ENCODE results near the gene RELL2.

Gene RELL2

DNA sequence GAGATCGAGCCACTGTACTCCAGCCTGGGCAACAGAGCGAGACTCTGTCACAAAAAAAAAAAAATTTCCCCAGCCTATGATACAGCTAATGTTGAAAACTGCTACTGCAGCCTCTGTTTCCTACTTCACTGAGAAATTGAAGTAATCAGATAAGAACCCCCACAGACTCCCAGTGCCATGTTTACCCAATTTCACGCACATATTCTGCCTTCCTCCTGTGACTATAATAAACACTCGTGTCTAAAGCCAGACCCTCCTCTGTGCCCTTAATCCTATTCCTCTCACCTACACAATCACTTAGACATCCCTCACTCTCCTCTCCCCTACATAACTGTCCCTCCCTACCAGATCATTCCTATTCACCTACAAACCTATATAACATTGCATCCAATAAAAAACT, 38.9 kb downstream of the RELL2 start:
- TF ChIP-seq CTCF (conservative IDR thresholded peaks at IDR 0.05; ENCODE audit: low read length): no peak
- H3K4me3 ChIP-seq (ENCODE audit: low read length): no peak overlapping the region
- DNase-seq (ENCODE audit: low read depth): no peak

DNA sequence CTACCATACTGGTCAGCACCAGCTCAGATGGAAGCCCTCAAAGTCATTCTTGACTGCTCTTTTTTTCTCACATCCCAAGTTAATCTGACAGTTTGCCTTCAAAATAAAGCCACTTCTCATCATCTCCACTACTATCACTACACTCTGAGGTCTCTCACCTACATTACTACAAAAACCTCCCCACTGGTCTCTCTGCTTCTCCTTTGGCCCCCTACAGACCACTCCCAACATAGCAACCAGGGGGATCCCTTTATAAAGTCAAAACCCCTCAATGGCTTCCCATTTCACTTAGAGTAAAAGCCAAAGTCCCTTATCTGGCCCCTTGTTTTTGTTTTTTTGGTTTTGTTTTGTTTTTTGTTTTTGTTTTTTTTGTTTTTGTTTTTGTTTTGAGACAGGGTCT, 40.6 kb downstream of the RELL2 start:
- no peak overlapping the region for H3K4me3 ChIP-seq (ENCODE audit: low read length)
- no peak for DNase-seq (ENCODE audit: low read depth)
- peak; percentile 8; the same call in 1 of the 2 replicates for TF ChIP-seq CTCF (conservative IDR thresholded peaks at IDR 0.05; ENCODE audit: low read length)

- H3K4me3 ChIP-seq (ENCODE audit: low read length): no peak overlapping the region
- no peak for TF ChIP-seq CTCF (conservative IDR thresholded peaks at IDR 0.05; ENCODE audit: low read length)
- no peak for DNase-seq (ENCODE audit: low read depth)
These were observed 43.4 kb downstream of the RELL2 start for GRCh38 chr5:141680178-141680577.

DNA sequence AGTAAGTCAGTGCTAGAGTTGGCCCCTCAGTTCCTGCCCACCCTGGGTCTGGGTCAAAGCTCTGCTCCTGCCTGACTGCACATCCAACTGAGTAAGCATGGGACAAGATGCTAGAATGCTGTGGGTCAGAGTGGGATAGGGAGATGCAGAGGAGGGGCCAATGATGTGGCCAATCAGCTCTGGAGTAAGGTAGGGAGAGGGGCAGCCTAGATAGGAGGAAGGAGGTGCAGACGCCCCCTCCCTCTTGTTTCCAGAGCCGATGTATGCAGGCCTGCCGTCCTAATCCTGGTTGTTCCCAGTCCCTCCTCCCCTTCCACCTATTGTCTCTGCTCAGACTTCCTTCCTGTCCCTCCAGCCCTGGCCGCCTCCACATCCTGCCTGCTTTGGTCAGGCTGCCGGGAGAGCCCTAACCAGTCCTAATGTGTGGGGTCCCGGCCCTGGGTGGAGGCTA, 44.0 kb downstream of the RELL2 start:
- no peak for DNase-seq (ENCODE audit: low read depth)
- no peak overlapping the region for H3K4me3 ChIP-seq (ENCODE audit: low read length)
- no peak for TF ChIP-seq CTCF (conservative IDR thresholded peaks at IDR 0.05; ENCODE audit: low read length)

- H3K4me3 ChIP-seq (ENCODE audit: low read length): peak overlapping the region; percentile 59
- no peak for TF ChIP-seq CTCF (conservative IDR thresholded peaks at IDR 0.05; ENCODE audit: low read length)
- DNase-seq (ENCODE audit: low read depth): no peak
These were observed 44.5 kb downstream of the RELL2 start for GRCh38 chr5:141681295-141681694.

- DNase-seq (ENCODE audit: low read depth): peak; percentile 77
- no peak for TF ChIP-seq CTCF (conservative IDR thresholded peaks at IDR 0.05; ENCODE audit: low read length)
- peak within 1 kb of the TSS; percentile 59 for H3K4me3 ChIP-seq (ENCODE audit: low read length)
These were observed 45.2 kb downstream of the RELL2 start, which contains the start of gene ARAP3 for GRCh38 chr5:141681695-141682641. TSS of gene ARAP3 (minus strand) at chr5:141682230. CDS start at chr5:141680486, 1,744 bp downstream.
